GM19372 (cell line): ENCODE results near the gene DIP2B.

Source experiments
- ATAC-seq: cut with Tn5 transposase; IDR thresholded peaks from one replicate; pipeline ENCODE4 v1.9.1; 2021; ENCODE audit warnings: mild to moderate bottlenecking, low read depth, moderate library complexity; ENCODE audit not compliant: unreplicated experiment

The DIP2B gene

DNA sequence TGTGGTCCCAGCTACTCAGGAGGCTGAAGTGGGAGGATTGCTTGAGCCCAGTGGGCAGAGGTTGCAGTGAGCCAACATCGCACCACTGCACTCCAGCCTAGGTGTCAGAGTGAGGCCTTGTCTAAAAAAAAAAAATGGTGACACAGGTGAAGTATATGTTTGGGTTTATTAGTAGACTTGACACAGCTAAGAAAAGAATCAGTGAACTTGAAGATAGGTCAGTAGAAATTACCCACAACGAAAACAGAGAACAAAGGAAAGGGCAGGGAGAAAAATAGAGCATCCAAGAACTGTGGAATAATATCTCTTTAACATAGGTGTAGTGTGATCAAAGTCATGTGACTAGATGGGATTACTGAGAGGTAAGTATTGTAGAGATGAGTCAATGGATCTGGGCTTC, 282.8 kb downstream of the DIP2B start:
- no peak for ATAC-seq

DNA sequence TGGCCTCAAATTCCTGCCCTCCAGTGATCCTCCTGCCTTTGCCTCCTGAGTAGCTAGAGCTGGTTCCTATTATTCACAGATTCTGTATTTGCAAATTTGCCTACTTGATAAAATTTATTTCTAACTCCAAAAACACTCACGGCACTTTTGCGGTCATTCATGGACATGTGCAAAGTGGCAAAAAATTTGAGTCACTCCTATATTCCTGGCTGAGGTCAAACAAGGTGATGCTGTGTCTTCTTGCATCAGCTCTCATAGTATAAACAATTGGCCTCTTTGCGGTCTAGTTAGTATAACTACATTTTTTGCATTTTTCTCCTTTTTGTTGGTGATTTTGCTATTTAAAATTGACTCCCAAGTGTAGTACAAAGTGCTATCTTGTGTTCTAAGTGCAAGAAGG, 283.8 kb downstream of the DIP2B start:
- ATAC-seq = no peak

DNA sequence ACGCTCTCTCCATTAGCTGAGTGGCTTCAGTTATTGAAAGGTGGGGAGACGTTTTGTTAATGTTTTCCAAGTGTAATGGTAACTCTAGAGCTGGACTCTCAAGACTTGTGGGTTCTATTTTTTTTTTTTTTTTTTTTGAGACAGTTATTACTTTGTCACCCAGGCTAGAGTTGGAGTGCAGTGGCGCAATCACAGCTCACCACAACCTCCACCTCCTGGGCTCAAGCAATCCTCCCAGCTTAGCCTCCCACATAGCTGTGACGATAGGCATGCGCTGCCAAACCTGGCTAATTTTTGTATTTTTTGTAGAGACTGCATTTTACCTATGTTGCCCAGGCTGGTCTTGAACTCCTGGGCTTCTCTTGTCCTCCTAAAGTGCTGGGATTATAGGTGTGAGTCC, 285.3 kb downstream of the DIP2B start:
- ATAC-seq = no peak
